Stimulated activated CD8-positive, alpha-beta memory T cell treated with anti-CD3 and anti-CD28 coated beads, Interleukin-12 subunit alpha, Interleukin-12 subunit beta, amount 100 ng/mL, for 24 hours (primary cell): ENCODE results near the gene RFX3.

ENCODE experiments used
- DNase-seq: peaks from one replicate; pipeline ENCODE4 v3.0.0-alpha.2; 2020; ENCODE audit errors: extremely low read depth

The RFX3 gene

DNA sequence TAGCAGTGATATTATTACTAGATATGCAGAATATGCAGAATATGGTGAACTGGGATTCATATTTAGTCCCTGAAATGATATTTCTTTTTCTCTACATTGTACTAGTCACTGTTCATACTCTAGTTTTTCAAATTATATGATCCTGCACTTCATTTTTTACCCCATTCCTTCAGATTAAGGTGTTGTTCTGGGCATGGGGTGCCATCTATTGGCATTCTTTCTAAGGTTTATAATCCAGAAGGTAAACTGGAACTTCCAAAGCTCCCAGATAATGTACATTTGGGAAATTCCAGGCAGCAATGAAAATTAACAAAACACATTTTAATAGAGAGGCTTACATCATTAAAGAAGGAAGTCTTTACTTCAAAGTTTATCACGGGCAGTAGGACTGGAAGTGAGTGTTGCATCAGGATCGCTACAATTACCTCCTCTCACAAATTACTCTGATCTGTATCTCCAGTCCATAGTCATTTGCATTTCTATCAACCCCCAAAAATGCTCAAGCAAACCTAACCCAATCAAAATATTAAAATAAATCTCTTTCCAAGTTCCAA, 12.5 kb downstream of the RFX3 start:
- DNase-seq, result no peak

DNA sequence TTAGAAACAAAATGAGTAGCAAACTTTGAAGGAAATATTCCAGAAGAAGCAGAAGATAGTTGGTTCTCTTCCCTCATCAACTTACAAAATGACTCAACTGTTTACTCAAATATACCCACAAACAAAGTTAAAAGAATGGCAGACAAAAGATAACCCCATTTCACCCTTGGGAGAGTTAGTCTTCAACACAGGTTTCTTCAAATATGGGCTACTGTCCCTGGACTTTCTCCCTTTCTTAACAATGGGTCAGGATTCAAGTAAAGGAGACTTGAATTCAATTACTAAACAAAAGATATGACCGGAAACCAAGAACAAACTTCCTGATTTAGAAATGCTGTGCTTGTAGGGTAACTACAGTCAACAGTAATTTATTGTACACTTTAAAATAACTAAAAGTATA, 14.2 kb downstream of the RFX3 start:
- DNase-seq, result no peak

DNA sequence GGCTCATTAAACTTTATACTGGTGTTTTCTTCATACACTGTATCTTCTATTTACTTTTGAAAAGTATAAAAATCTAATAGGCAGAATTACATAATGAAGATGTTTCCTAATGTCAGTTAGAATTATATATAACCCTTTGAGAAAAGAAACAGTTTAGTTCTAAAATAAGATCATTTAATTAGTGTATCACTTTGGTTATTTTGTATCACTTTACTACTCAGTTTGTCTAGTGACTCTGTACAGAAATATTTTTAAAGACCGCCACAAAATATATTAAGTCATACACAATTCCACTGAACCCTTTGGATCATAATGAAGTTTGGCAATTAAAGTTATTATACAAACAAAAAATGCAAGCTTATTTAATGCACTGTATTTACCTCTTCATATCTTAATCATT, 15.0 kb downstream of the RFX3 start:
- DNase-seq, result no peak

DNA sequence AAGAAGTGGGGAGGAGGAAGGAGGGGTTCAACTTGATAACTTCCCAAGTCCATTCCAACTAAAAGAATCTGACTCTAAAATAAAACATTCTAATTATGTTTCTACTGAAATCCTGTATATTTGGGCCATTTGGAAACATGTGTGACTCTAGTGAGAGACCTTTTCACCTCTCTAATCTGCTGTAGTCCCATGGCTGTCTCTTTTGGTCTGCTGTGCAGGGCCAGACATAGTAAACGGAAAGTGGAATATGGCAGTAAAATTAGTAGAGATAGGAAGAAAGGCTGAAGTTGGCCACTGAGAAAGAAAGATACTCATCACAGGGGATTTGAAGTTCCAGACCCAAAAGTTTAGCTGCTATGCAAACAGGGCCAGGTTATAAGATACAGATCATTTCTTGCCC, 15.9 kb downstream of the RFX3 start:
- DNase-seq, result no peak

DNA sequence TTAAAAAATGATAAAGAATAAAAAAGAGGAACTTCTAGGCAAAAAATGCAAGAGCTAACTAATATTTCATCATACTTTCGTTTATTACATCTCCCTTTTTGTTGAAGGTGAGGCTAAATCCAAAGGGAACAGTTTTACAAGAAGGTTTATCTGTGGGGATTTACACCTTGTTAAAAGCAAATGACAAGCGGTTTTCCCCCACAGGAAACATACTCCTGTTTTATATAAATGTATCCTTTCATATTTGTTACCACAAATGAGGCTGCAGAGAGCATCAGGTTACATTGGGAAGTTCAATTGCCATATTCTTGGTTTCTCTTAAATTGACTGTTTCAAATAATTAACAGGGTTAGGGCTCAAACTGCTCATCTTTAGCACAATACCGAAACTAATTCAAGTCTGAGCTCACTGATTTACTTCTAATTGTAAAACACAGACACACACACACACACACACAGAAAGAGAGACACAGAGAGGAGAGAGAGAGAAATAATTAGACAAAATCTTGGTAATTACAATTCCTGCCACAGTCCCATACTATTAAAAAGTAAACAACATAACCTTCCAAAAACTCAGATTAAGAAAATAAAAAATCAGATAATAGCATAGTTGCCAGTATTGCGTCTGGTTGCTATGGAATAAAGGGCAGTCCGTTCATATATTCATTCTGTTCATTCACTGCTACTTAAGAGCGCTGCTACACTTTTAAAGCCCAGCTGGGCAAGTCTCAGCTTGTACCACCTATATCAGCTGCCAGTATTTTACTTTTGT, 17.1 kb downstream of the RFX3 start:
- no peak for DNase-seq

DNA sequence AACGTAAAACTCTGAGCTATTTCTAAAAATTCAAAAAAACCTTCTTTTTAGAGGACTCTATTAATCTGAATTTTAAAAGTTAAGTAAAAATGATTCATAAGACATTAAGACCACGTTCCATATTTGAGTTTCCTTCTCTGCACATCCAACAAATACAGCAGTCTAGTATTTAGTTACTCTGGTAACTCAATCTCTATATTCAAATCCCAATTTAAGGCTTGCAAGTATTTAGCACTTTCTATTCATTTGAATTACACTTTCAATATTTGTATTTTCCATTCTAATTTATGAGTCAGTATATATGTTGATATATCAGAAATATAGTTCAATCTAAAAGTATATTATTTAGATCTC, 17.7 kb downstream of the RFX3 start:
- no peak for DNase-seq

DNA sequence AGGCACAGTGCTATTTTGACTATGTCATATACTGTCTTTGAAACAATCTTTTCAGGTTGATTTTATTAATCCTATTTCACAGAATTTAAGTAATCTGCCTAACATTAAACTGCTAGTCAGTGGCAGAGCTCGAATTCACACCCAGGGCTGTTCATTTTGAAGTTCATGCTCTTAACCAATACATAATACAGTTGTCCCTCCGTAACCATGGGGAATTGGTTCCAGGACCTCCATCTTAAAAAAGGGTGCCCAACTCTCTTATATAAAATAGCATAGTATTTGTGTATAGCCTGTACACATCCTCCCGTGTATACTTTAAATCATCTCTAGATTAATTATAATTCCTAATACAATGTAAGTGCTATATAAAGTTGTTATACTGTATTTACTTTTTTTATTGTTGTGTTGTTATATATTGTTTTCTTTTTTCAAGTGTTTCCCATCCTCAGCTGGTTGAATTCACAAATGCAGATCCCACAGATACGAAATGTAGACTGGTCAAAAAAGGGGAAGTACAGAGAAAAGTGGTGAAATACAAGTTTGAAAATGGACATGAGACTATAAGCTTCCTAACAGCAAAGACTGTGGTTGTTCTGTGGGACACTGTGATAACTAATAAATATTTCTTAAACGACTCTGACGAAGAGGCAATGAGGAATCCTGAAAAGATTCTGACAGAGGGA, 18.3 kb downstream of the RFX3 start:
- DNase-seq, result no peak

DNA sequence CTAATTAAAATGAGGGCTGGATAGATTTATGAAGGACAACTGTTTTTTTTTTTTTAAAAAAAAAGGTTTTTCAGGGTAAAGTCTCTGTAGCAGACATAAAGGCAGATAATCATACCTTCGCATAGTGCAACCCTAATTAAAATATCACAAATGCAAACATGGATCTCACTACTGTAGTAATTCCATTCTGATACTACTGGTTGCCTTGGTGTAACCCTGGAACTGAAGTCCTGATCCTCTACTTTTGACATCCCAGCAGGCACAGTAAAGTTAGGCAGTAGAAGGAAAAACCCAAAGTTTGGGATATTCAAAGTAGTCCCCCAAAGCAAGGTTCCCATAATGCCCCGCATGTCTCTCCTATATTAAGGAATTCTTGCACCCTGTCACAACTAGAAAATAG, 19.6 kb downstream of the RFX3 start:
- DNase-seq, result no peak

DNA sequence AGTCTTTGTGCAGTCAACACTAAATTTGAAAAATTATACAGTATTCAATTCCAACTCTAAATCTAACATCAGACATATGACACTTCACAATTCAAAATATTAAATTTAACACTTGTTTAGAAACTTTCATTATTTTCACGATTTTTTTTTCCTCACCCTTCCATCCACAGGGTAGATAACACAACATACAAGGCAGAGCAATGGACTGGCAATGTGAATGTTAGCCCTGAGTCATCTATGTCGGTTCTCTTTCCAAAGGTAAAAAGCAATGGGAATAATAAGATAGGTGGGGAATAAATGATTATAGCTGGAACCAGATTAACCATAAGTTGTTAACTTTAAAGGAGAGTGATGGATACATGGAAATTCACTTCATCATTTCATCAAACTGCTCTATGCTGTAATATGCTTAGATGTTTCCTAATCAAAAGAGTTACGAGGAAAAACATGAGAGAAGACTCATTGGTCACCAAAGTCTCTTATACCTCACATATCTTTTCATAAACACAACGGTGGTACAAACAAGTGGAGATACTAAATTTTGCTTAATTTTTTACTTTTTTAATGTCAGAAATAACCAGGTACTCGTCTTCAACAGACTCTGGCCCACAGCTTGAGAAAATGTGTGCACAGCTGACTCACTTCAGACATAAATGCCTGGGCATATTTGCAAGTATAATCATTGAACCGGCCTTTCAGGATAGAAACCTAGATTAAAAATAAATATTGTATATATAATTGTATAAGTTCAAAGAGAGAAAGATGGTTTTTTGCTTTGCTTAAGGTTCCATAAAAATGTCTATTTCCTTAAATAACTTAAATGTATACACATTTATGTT, 23.0 kb downstream of the RFX3 start:
- DNase-seq, result no peak

DNA sequence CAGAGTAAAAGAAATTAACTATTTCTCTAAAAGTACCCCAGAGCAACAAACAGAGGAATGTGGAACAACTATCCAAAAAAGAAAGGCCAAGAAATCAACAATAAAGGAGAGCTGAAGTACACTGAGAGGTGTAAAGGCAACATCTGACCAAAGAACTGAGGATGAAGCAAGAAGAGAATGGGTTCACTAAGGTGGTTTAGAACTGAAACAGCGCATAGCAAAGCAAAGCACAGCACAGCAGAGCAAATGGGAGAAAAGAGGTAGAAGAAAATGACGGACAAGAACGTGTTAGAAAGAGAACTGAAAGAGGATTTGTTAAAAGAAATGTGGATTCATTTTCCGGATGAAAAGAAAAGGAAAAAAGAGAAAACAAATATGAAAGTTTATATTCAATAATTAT, 25.8 kb downstream of the RFX3 start:
- DNase-seq, result no peak

DNA sequence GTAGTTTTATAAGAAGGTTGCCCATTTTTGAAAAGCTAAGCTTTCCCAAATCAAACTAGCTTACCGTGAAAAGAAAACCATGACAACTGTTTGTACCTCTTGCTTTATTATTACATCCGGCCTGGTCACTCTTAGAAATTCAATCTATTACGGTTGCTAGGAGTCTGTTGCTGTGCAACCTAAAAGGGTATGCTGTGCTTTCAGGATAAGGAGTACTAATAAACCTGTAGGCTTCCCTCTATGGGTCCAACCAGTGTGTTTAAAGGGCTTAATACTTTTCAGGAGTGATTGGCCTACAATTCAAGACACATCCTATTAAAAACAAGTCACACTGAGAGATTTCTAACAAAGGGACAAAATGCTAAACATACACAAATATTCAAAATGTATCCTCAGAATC, 27.1 kb downstream of the RFX3 start:
- DNase-seq, result no peak

DNA sequence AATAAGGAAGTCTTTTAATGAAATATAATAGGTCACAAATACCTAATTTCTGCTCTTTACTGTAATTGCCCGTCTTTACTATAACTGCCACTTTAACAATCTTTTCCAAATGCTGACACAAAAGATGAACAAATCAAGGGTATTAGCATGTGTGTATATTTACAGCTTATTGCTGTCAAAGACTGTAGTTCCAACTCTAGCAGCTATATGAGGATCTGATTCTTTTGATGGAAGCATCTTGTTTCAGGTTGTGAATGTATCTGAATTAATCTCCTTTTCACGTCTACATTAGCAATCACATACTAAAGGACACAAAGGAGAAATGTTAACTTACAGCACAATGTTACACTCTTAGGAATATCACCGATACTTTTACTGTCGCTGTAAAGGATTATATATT, 27.9 kb downstream of the RFX3 start:
- no peak for DNase-seq

DNA sequence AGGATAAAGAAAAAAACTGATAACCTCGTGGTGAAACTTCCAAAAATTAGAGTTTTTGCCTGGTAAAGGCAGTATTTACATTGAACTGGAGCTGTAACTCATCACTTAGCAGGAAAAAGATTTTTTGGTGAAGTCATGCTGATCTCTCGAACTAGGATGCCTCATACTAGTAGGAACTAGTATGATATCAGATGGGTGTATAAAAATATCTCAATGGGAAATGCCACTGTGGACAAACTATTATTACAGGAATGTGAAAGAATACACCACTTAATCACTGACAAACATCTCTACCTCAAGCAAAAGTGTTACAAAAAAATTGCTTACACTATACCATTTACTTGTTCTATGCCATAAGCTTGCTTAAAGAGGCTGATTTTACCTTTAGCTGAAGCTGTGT, 28.4 kb downstream of the RFX3 start:
- DNase-seq, result no peak

DNA sequence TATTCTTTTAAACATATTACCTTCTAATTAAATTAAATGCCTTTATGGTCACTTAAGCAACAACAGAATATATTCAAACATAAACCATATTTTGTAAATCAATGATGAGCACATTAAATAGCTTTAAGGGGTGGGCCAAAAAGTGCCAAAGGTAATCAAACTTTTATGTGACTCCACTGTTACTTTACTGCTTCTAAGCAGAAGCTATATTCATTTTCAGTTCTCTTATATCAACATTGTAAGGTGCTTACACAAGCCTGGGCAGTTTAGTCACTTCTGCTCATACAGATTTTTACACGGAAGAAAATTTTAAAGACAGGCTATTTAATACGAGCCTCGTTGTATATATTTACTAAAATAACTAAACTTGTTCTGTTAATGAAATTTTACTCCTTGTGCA, 29.9 kb downstream of the RFX3 start:
- no peak for DNase-seq

DNA sequence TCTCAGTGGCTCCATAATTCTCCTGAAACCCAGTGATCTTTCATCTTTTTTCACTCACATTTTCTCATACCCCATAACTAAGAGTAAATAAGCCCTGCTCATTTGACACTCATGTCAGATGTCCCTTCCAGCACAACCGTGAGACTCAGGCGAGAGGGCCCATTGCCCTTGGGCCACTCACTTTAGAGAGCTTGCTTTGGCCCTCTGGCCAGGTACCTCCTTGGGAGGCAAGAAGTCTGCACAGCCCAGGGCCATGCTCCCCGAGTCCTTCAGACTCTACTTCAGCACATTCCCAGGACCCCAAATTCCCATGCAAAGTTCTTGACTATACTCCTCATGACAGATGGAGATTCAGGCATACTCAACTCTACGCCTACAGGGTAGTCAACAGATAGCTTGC, 33.6 kb downstream of the RFX3 start:
- no peak for DNase-seq

DNA sequence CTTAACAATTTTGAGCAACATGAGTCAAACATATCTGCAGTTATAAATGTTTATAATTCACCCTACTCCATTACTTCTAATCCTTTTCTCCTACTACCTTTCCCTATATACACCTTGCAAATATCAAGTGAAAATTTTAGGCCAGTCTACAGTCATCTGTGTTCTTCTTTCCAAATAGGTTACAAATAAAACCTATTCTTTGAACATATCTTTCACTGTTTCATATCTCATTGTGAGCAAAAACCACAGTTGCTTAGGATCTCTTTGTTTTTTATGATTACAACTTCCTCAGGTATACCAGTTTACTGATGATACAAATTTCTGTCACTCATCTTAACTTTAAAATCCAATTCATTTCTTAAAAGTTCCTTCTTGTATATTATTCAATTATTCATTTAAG, 34.4 kb downstream of the RFX3 start:
- DNase-seq, result no peak

DNA sequence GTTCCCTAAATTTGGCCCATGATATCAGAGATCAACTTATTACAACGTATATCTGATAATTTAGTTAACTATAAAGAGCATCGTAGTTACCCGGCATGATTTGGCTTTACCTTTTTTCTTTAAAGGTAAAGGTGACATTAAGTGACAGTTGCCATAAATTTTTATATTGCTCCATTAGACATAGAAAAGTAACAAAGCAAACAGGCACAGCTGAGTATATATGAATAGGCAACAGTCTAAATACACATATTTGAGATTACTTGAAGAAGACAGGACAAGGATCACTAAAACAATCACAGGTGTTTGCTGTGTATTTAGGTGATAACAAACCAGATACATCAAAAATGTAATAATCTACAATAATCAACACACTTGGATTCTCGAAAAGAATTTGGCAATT, 34.8 kb downstream of the RFX3 start:
- no peak for DNase-seq

DNA sequence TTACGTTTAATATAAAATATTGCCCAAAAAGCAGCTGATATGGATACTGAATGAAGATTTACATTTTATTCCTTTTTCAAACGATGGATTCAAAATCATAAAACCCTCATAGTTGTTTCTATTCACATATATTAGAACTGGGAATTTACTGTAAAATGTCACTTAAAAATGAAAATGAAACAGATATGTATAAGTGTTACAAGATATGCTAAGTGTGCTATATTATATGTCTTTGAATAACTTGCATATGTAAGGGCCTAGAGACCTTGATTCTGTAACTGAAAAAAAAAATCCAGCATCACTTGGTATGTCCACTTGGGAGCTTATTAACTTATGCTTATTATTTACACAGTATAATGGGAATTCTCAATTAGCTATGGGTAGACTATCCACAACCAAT, 43.2 kb downstream of the RFX3 start:
- DNase-seq, result no peak

DNA sequence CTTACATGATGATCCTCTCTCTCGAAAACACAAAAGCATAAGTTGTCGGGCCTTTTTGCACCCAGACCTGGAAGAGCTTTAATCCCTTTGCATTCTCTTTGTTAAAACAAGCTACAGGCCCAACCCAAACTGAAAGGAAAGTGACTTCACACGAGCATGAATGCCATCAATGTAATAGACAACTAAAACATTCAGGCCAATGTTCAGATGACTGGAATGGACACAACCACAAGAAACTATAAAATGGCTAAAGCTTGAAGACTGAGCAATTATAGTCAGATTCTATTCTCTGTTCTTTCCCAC, 45.5 kb downstream of the RFX3 start:
- no peak for DNase-seq

DNA sequence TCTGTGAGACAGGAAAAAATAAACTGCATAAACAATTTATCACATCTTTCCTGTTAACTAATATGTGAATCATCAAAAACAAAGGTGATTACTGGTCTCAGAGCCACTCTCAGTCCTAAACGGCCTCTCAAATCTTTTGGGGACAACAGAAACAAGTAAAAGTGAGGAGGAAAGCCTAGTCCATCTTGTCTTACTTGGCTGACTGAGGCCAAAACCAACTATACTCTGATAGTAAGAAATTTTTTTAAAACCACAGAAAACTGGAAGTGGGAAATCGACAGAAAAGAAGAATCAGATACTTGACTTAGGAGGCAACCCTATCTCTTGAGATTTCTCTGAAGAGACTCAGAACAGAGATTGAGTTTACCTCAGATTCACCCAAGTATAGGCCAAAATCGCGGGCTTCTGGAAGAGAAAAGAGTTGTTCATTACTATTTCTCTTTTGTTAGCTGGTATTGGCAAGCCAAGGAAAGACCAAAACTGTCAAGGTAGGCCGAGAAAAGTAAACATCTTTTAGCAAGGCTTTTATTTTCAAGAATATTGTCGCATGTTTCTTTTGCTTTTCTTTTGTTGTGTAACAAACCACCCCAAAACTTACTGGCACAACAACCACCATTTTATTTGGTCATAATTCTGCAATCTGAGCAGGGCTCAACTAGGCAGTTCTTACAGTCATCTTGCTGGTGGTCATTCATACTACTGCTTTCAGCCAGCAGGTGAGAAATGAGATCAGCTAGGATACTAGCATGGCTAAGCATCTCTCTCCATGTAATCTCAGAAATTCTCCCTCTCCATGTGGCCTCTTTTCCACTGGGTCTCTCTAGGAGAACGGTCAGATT, 46.1 kb downstream of the RFX3 start:
- no peak for DNase-seq

DNA sequence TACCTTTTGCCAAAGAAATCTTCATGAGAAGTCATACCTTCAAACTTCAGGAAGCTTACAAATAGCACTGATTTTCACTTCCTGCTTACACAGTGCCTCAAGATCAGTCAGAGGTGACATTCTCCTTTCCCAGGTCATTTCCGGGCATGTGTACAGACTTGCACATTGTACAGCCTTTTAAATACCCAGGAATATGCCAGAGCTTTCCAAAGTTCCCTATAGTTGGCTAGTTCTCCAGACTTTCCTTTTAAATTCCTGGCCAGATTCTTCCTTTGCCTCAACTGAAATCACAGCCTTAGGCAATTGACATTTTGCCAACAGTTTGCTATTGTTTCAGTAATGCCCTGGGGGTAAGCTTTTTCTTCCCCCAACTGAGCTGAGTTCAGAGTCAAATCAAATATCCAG, 47.2 kb downstream of the RFX3 start:
- DNase-seq, result no peak

DNA sequence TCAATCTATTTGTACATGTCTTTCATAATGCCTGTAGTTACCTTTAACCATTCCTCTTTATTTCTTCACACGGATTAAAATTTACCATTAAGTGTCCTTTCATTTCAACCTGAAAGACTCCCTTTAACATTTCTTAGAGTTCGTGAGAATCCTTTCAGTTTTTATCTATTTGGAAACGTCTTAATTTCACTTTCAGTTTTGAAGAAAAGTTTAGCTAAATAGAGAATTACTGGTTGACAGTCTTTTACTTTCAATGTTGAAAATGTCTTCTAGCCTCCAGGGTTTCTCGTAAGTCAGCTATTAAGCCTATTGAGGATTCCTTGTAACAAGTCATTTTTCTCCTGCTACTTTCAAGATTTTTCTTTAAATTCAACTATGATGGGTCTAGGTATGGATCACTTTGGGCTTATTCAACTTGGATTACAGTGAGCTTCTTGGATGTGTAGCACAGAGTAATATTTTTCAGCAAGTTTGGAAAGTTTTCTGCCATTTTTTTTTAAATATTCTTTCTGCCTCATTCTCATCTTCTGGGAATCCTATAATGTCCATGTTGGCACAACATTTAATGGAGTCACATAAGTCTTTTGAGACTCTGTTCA, 48.5 kb downstream of the RFX3 start:
- DNase-seq, result no peak
